Prostate gland (tissue), 2 donors: ENCODE measurements around the gene OTX1.

Experiments
- CTCF ChIP-seq, 4 experiments: fragments of 200-600 bp in 2 of 4; fragments of 450-650 bp in 2 of 4; sonication (generic) in 2 of 4; IDR thresholded peaks; 1 replicate in 3 of 4; 2 replicates in 1 of 4; pipeline ENCODE4 v1.5.1; 2016 to 2019; ENCODE audit warnings: antibody characterized with exemption in 4 of 4, mild to moderate bottlenecking in 2 of 4, moderate library complexity in 2 of 4
- POLR2AphosphoS5 ChIP-seq: sonication (generic); formaldehyde crosslinking; IDR thresholded peaks from one replicate; pipeline ENCODE4 v1.6.1; 2017; ENCODE audit warnings: antibody characterized with exemption

- TF ChIP-seq CTCF (IDR thresholded peaks at IDR 0.05), result no peak
- peak; percentile 9 for TF ChIP-seq POLR2AphosphoS5
Measured at GRCh38 chr2:63048367-63049171, 2.1 kb upstream of the OTX1 start.
